LNCAP (cell line): ENCODE data around the gene BCAR1.

ENCODE experiments used
- TF ChIP-seq, protein P1 (sequence below): fragments of 450-650 bp; IDR thresholded peaks from 2 replicates; pipeline ENCODE4 v1.5.1; 2017; ENCODE audit warnings: mild to moderate bottlenecking

BCAR1 gene

DNA sequence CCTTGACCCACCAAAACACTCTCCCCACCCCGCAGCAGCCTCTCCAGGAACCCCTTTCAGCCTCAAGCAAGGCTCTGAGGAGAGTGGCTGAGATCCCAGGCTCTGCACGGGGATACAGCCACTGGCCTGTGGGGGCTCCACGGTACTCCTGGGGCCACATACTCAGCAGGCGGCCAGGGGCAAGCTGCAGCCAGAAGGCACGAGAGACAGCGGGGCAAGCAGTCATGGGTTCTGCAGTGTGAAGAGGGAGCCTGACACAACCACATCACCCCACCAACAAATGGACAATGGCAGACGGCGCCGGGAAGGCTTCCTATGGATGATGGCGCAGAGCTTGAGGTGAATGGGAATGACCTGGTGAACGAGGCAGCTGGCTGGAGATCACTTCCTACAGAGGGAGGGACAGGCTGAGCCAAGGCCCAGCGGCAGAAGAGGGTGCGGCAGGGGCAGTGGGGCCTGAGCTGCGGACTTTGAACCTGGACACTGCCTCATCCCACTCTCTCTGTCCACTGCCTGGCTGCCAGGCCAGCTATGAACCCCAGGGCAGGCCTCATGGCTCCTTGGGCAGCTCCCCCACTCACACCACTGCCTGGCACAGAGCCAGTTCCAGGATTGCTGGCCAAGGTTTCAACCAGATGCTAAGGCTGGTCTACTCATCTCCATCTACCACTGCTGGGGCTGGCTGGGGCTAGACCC is 10.8 kb upstream of the BCAR1 start:
- TF ChIP-seq, protein P1, sequence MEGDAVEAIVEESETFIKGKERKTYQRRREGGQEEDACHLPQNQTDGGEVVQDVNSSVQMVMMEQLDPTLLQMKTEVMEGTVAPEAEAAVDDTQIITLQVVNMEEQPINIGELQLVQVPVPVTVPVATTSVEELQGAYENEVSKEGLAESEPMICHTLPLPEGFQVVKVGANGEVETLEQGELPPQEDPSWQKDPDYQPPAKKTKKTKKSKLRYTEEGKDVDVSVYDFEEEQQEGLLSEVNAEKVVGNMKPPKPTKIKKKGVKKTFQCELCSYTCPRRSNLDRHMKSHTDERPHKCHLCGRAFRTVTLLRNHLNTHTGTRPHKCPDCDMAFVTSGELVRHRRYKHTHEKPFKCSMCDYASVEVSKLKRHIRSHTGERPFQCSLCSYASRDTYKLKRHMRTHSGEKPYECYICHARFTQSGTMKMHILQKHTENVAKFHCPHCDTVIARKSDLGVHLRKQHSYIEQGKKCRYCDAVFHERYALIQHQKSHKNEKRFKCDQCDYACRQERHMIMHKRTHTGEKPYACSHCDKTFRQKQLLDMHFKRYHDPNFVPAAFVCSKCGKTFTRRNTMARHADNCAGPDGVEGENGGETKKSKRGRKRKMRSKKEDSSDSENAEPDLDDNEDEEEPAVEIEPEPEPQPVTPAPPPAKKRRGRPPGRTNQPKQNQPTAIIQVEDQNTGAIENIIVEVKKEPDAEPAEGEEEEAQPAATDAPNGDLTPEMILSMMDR: no peak

DNA sequence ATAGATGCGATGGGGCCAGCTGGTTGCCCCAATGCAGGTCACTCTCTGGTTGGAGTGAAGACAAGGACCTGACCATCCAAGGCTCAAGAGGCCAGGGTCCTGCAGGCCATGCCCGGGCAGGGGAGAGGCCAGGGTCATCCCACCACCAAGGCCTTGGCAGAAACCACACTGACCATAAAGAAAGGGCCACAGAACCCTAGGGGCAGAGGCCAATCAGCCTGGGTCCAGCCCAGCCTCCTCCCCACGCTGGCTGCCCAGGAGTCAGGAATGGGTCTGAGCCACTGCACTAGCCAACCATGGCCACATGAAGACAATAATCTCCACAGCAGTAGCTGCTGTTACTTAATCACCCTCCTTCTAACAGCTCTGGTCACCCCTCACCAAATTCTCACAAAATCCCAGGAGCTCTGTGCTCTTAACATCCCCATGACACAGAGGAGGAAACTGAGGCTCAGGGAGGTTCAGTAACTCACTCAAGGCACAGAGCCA is 10.2 kb upstream of the BCAR1 start:
- TF ChIP-seq, protein P1: no peak

DNA sequence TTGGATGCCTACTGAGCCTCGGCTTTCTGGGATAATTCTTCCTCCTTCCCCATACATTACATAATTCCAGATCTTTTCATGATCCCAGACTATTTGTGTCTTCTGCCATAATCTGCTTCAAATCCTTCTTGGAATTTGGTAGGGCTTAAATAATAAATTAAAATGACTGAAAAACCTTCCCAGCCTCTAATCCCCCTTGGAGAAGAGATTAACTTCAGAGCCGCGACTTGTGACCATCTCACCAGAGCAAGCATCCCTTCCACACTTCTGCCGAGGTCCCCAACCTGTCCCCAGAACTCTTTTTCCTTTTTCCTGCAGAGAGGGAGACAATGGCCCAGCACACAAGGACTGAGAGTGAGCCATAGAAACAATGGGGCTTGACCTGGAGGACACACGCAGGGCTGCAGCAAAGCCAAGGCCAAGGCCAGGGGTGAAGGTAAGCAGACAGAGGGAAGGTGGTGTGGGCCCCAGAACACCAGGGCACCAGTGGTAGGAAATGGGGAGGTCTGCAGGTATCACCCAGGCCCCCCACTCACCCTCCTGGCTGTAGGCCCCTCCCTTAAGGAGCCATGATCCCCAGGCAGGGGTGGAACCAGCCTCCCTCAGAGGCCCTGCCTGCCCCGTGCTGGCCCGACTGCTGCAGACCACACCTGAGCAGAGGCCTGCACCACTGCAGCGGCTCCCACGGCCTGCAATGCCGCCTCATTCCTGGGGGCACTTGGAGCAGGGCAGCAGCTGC is 9.6 kb upstream of the BCAR1 start:
- TF ChIP-seq, protein P1: no peak

DNA sequence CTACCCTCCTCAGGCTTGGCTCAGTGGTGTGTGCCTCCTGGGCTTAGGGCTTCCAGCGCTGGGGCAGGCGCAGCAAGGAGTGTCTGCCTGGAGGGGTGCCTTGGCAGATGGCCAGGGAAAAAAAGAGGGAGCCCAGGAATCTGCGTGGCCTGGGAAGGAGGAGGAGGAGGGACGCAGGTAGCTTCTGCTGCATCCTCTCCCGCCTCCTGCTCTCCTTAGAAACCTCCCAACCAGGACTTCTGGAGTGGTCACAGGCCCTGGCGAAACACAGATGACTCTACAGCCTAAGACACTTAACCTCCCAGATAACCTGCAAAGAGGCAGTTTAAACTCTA is 7.3 kb upstream of the BCAR1 start:
- TF ChIP-seq, protein P1: no peak

DNA sequence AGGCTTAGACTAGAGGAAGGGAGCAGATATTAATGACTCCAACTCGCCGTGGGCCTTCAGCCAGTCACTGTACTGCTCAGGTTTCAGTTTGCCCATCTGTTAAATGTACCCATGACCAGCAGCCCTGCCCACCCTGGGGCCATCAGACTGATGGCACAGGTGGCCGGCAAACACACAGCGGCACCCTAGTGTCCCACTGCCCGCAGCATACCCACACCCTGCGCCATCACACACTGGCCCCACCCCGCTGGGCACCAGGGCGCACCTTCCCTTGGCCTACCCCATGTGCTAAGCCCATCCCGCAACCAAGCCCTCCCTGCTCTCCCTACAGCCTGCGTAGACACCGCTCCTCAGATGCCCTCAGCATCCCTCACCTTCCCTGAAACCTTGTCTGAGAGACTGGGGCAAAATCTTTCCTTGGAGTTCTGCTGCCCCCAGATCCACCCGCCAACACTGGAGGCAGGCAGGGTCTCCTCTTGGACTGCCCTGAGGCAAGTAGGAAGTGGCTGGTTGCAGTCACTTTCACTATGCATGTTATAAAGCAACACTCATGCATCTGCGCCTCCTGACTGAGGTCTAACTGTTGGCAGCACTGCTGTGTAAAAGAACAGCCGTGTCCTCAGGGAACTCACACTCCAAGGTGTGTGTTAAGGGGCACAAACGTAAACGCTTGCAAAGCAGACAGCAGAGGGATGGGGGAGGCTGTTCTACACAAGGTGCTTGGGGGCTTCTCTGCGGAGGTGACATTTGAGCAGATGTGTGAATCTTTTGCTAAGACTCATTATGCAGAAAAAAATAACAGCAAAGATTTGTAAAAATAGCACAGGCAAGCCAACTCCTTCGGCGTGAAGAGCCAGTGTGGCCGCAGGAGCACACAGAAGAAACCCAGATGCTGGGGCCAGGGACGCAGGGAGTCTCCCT is 6.7 kb upstream of the BCAR1 start:
- TF ChIP-seq, protein P1: no peak

DNA sequence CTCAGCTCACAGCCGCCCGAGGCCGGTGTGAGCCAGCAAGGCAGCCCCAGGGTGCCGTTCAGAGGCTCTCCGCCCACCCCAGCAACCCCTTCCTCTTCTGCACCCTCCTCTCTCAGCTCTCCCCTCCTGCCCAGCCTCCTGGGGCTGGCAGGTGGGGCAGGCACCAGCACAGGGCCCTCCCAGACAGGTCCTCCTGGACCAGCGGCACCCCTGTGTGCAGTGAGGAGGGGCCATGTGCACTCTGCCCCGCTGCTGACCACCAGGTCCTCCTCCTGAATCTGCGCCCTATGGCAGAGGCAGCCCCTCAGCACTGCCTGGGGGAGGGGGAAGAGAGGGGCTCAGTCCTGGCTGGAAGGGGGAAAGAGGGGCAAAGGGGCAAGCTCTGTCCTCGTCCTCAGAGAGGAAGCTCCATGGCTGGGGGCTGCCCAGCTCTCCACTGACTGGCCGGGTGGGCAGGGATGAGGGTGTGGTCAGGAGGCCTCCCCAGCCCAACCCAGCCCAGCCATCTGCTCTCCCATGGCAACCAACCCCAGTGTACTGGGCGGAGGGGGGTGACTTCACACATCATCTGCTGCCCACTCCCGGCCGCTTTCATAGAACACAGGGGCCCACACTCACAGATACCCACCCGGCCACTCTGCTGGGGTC is 5.4 kb upstream of the BCAR1 start:
- TF ChIP-seq, protein P1: no peak

DNA sequence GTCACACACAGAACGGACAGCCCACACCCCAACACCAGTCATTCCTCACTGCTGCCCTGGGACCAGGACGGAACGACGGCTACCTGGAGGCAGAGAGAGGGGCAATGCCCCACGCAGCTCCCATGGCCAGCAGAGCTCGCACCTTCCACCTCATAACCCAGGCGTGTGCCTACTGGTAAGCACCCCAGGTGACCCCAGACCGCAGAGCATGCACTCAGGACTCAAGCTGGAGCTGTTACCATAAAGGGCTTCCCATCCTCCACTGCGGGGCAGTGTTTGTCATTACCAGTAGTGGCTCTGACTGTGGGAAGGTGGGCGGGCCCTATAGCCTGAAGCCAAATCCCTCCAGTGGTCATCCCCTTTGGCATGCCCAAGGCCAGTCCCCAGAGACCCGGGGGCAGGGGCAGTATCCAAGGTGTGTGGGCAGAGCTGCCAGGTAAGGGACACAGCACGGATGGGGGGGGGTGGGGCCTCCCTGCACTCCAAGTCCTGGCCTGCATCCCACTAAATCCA is 4.7 kb upstream of the BCAR1 start:
- TF ChIP-seq, protein P1: no peak
